ENCODE results near the gene MSMB.

Gene MSMB

DNA sequence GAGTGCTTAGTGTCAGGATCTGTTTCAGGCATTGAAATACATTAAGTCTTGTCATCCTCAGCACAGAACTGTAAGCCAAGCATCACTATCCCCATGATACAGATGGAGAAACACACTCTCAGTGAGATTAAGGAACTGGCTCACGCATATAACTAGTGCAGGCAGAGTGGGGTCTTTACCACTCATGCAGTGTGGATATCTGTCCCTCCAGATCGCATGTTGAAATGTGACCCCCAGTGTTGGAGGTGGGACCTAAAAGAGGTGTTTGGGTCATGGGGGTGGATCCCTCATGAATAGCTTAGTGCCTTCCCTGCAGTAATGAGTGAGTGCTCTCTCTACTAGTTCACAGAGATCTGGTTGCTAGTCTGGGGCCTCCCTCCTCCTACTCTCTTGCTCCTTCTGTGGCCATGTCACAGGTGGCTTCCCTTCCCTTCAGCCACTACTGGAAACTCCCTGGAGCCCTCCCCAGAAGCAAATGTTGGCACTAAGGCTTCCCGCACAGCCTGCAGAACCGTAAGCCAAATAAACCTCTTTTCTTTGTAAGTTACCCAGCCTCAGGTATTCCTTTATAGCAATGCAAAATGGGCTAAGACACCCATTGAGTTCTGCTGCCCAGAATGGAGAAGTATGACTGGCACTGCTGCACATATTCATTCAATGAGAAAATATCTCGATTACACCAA, 31.8 kb upstream of the MSMB start:
- Histone ChIP-seq H3K27ac (replicated peaks) (peak overlapping the region; percentile 99), H3K4me3 (replicated peaks; ENCODE audit: insufficient read depth, low read length) (no peak overlapping the region), H3K27me3 (ENCODE audit: insufficient read depth, poor library complexity, severe bottlenecking) (no peaks in the 10 kb centered on the region)
- peak in 1 of 2 experiments; percentile 57 for DNase-seq (ENCODE audit: low read depth in 1 of 2, low spot score in 1 of 2)
- TF ChIP-seq, protein P1, sequence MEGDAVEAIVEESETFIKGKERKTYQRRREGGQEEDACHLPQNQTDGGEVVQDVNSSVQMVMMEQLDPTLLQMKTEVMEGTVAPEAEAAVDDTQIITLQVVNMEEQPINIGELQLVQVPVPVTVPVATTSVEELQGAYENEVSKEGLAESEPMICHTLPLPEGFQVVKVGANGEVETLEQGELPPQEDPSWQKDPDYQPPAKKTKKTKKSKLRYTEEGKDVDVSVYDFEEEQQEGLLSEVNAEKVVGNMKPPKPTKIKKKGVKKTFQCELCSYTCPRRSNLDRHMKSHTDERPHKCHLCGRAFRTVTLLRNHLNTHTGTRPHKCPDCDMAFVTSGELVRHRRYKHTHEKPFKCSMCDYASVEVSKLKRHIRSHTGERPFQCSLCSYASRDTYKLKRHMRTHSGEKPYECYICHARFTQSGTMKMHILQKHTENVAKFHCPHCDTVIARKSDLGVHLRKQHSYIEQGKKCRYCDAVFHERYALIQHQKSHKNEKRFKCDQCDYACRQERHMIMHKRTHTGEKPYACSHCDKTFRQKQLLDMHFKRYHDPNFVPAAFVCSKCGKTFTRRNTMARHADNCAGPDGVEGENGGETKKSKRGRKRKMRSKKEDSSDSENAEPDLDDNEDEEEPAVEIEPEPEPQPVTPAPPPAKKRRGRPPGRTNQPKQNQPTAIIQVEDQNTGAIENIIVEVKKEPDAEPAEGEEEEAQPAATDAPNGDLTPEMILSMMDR (IDR thresholded peaks at IDR 0.05; ENCODE audit: insufficient read depth, low read length), result no peak
- TF ChIP-seq SPI1 (IDR thresholded peaks at IDR 0.05; ENCODE audit: borderline replicate concordance, low read depth), result peak; percentile 48; the same call in 1 of the 2 replicates

DNA sequence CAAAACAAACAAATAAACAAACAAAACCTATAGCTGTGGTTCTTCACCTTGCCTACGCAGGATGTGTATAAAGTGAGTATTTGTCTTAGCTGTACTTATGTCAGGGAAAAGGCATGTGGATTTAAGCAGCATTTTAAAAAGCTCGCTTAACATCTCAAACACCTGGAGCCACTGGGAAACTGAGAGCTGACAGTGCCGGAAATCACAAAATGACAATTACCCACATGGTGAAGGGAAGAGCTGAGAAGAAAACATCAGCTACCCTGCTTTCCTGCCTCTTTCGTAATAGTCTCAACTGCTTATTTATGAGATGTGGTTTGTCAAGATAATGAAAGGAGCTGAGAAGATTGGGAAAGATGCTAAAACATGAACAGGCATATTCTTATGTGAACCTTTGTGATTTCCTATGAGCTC, 31.1 kb upstream of the MSMB start:
- TF ChIP-seq GABPA (IDR thresholded peaks at IDR 0.05; ENCODE audit: low read depth) (no peak), SPI1 (IDR thresholded peaks at IDR 0.05; ENCODE audit: borderline replicate concordance, low read depth) (peak; percentile 10; the same call in 1 of the 2 replicates)
- TF ChIP-seq, protein P1 (IDR thresholded peaks at IDR 0.05; ENCODE audit: insufficient read depth, low read length), result no peak
- no peak overlapping the region for H3K4me3 ChIP-seq (replicated peaks; ENCODE audit: insufficient read depth, low read length)
- H3K27ac ChIP-seq (replicated peaks), result peak overlapping the region; percentile 99
- peak; percentile 85 to 94 for DNase-seq (ENCODE audit: low read depth in 1 of 2, low spot score in 1 of 2)
- H3K27me3 ChIP-seq (ENCODE audit: insufficient read depth, poor library complexity, severe bottlenecking), result no peaks in the 10 kb centered on the region

DNA sequence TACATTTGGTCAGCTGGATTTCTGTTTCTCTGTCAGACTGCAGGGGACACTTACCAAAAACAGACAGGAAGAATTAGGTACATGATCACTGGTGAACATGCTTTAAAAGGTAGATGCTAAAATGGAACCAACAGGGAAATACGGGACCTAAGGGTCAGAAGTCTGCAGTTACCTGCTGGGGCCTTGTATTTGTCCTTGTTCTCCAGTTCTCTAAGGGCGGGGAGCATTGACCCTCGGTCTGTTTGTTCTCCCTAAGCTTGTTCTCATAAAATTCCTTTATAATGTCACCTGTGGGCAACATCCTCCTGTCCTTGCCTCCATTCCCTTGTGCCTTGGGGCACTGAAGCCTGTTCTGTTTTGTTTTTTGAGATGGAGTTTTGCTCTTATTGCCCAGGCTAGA, 29.8 kb upstream of the MSMB start:
- no peak overlapping the region for H3K4me3 ChIP-seq (replicated peaks; ENCODE audit: insufficient read depth, low read length)
- no peak for DNase-seq (ENCODE audit: low read depth in 1 of 2, low spot score in 1 of 2)
- H3K27ac ChIP-seq (replicated peaks), result peak overlapping the region; percentile 99
- TF ChIP-seq POLR2AphosphoS5 (IDR thresholded peaks at IDR 0.05; ENCODE audit: low read depth) (no peak), SPI1 (IDR thresholded peaks at IDR 0.05; ENCODE audit: borderline replicate concordance, low read depth) (no peak)
- H3K27me3 ChIP-seq (ENCODE audit: insufficient read depth, poor library complexity, severe bottlenecking), result no peaks in the 10 kb centered on the region

- Histone ChIP-seq H3K27ac (replicated peaks) (peak overlapping the region; percentile 14; the same call in 1 of the 2 replicates), H3K27me3 (ENCODE audit: insufficient read depth, poor library complexity, severe bottlenecking) (no peaks in the 10 kb centered on the region), H3K4me3 (replicated peaks; ENCODE audit: insufficient read depth, low read length) (no peak overlapping the region)
- TF ChIP-seq, protein P1 (IDR thresholded peaks at IDR 0.05; ENCODE audit: insufficient read depth, low read length), result no peak
- no peak for TF ChIP-seq GABPA (IDR thresholded peaks at IDR 0.05; ENCODE audit: low read depth)
- DNase-seq (ENCODE audit: low read depth in 1 of 2, low spot score in 1 of 2), result peak in 1 of 2 experiments; percentile 44
These were observed 28.3 kb upstream of the MSMB start for GRCh38 chr10:46074196-46074946.

- H3K4me3 ChIP-seq (replicated peaks; ENCODE audit: insufficient read depth, low read length), result no peak overlapping the region
- TF ChIP-seq POLR2AphosphoS5 (IDR thresholded peaks at IDR 0.05; ENCODE audit: low read depth), result no peak
- no peak for TF ChIP-seq GABPA (IDR thresholded peaks at IDR 0.05; ENCODE audit: low read depth)
- no peak for TF ChIP-seq SPI1 (IDR thresholded peaks at IDR 0.05; ENCODE audit: borderline replicate concordance, low read depth)
- TF ChIP-seq, protein P2, sequence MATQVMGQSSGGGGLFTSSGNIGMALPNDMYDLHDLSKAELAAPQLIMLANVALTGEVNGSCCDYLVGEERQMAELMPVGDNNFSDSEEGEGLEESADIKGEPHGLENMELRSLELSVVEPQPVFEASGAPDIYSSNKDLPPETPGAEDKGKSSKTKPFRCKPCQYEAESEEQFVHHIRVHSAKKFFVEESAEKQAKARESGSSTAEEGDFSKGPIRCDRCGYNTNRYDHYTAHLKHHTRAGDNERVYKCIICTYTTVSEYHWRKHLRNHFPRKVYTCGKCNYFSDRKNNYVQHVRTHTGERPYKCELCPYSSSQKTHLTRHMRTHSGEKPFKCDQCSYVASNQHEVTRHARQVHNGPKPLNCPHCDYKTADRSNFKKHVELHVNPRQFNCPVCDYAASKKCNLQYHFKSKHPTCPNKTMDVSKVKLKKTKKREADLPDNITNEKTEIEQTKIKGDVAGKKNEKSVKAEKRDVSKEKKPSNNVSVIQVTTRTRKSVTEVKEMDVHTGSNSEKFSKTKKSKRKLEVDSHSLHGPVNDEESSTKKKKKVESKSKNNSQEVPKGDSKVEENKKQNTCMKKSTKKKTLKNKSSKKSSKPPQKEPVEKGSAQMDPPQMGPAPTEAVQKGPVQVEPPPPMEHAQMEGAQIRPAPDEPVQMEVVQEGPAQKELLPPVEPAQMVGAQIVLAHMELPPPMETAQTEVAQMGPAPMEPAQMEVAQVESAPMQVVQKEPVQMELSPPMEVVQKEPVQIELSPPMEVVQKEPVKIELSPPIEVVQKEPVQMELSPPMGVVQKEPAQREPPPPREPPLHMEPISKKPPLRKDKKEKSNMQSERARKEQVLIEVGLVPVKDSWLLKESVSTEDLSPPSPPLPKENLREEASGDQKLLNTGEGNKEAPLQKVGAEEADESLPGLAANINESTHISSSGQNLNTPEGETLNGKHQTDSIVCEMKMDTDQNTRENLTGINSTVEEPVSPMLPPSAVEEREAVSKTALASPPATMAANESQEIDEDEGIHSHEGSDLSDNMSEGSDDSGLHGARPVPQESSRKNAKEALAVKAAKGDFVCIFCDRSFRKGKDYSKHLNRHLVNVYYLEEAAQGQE (IDR thresholded peaks at IDR 0.05; ENCODE audit: insufficient replicate concordance, low read depth), result no peak
- TF ChIP-seq, protein P1 (IDR thresholded peaks at IDR 0.05; ENCODE audit: insufficient read depth, low read length), result no peak
- H3K27ac ChIP-seq (replicated peaks), result peak overlapping the region; percentile 14; the same call in 1 of the 2 replicates
- DNase-seq (ENCODE audit: low read depth in 1 of 2, low spot score in 1 of 2), result no peak
- H3K27me3 ChIP-seq (ENCODE audit: insufficient read depth, poor library complexity, severe bottlenecking), result no peaks in the 10 kb centered on the region
These were observed 27.5 kb upstream of the MSMB start for GRCh38 chr10:46073564-46073963.
